D721Med (cell line): ENCODE results near the gene DCP2.

Source experiments
- DNase-seq: peaks from one replicate; pipeline ENCODE4 v3.0.0; 2011; ENCODE audit warnings: low spot score; ENCODE audit not compliant: insufficient read length
- FAIRE-seq: peaks from 2 replicates; lab custom pipeline; 2011; peaks lifted over from hg19 to GRCh38; lab: Jason Lieb, UNC
- CTCF ChIP-seq: IDR thresholded peaks from 2 replicates; pipeline ENCODE4 v1.5.1; 2012; ENCODE audit warnings: mild to moderate bottlenecking, control low read depth; ENCODE audit not compliant: insufficient read depth; ENCODE audit errors: missing control alignments

Gene DCP2

GRCh38 chr5:113067635-113068344 is 91.2 kb downstream of the DCP2 start:
- FAIRE-seq (no peak), DNase-seq (no peak)
- no peak for TF ChIP-seq CTCF

DNA sequence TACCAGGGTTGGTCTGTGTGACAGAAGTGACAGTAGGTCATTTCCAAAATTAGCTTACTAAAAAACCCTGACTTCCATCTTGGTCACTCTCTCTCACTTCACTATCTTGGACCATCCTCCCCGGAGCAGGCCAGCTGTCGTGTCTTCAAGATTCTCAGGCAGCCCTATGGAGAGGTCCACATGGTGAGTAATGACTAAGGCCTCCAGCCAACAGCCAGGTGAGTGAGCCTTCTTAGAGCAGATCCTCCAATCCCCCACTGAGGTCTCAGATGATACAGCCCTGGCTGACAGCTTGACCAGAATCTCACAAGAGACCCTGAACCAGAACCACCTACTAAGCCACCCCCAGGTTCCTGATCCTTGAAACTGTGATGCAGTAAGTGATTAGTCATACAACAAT is 92.0 kb downstream of the DCP2 start:
- no peak for DNase-seq
- FAIRE-seq: no peak

More for the DNA sequence above, 92.0 kb downstream of the DCP2 start:
- TF ChIP-seq CTCF: no peak
